Stimulated activated naive CD4-positive, alpha-beta T cell (primary cell): Measurements from ENCODE around the gene ANKRD33B.
"Not testable (repeated sequence)": the region's sequence is repeated elsewhere in the genome, so short reads cannot be mapped to it uniquely, and the experiment has no call there.

Source experiments
- DNase-seq, 6 experiments: peaks; one replicate each; lab custom pipeline; 2025; lab: John Stamatoyannopoulos, UW

Gene ANKRD33B

DNA sequence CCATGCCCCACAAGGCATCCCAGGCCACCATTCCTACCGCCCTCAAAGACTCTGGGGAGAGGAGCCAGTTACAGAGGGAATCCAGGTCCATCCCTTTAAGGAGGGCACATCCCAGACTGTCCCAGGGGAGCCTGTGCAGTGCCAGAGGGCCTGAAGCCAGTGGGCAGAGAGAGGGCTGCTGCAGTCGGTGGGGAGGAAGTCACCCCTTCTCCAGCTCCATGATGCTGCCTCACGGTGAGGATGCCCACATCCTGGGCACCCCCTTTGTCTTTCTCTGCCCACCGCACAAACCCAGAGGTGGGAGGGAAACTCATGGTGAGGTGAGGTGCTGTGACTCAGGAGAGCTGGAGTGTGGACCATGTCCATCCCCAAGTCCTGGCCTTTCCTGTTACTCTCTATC is 26.2 kb upstream of the ANKRD33B start:
- DNase-seq, result no peak

- no peak for DNase-seq
These were observed 25.6 kb upstream of the ANKRD33B start for GRCh38 chr5:10538103-10538788.

GRCh38 chr5:10538789-10539686 is 24.8 kb upstream of the ANKRD33B start:
- DNase-seq, result no peak

DNA sequence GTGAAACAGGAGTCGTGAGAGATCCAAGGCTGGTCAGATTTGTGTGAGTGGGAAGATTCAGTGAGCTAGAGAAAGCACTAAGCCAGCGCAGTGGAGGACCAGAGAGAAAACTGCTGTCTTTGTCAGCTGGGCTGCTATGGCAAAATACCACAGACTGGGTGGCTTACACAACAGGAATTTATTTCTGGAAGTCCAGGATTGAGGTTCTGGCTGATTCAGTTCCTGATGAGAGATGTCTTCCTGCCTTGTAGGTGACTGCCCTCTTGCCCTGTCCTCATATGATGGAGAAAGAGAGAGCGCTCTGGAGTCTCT is 24.2 kb upstream of the ANKRD33B start:
- DNase-seq, result no peak

DNA sequence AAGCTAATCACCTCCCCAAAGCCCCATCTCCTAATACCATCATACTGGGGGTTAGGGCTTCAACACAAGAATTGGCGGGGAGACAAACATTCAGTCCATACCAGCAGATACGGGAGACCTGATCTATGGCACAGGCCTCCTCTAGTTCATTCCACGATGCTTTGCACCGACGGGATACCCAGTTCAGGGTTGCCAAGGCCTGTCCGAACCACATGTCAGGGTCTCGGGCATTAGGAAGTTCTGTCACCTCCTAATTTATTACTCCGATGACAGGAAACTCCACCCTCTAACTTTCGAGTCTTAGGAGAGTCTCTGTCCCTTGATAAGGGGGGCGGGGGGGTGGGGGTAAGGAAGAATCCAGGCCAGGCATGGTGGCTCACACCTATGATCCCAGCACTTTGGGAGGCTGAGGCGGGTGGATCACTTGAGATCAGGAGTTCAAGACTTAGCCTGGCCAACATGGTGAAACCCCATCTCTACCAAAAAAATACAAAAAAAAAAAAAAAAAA is 23.8 kb upstream of the ANKRD33B start:
- no peak for DNase-seq

DNA sequence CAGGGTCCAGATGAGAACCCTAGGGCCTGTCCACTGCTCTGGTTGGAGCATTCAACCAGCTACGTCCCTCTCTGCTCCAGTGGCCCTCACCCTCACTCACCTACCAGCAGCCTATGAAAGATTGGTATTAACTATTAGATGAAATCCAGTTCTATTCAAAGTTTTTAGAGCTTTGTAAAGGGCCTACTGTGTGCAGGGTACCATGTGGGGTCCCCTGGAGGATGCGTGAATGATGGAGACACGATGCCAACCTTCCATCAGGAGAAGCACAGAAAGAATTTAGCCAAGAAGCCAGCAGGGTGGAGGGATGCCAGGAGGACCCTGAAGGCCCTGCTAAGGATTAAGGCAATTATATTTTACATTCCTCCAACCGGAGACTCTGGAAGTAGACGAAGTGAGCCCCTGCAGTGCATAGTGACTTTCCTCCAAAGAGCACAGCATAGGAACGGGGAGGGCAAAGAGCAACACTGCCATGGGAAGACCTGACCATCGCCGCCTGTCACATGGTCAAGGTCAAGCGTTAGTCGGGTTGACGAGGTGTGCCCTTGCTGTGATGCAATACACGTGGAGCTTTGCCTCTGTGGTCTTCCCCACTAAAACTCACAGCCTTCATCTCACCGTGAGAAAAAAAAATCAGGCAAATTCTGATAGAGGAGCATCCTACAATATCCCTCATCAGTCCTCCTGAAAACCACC is 22.8 kb upstream of the ANKRD33B start:
- no peak for DNase-seq

DNA sequence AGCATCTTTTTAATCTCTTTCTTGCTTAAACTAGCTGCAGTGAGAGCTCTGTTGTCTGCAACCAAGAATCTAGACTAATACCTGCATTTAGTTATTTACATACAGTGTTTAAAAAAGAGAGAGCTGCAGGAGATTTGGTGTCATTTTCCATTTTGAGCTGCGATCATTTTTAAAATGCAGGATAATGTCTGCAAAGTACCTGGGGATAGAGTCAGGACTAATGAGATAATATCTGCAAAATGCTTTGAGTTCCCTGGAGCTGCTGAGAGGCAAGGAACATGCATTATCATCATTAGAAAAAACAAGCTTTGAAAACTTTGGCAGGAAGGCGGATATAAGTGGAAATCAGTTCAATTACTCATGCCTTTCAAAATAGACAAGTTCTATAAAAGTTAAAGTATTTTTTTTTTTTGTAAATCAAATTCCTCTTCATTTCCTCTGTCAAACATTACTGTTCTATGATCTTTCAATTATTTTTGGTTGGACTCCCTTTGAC is 21.8 kb upstream of the ANKRD33B start:
- DNase-seq, result no peak

GRCh38 chr5:10543585-10544040 is 20.3 kb upstream of the ANKRD33B start:
- DNase-seq, result no peak

DNA sequence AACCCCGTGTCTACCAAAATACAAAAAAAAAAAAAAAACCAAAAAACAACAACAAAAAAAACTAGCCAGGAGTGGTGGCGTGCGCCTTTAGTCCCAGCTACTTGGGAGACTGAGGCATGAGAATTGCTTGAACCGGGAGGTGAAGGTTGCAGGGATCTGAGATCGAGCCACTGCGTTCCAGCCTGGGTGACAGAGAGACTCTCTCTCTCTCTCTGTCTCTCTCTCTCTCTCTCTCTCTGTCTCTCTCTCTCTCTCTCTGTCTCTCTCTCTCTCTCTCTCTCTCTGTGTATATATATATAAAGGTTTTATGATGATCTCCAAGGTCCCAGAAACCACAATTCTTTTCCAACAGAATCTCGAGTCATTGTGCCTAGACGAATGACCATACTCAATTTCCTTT is 18.8 kb upstream of the ANKRD33B start:
- no peak for DNase-seq

GRCh38 chr5:10546186-10546585 is 17.7 kb upstream of the ANKRD33B start:
- DNase-seq, result no peak

DNA sequence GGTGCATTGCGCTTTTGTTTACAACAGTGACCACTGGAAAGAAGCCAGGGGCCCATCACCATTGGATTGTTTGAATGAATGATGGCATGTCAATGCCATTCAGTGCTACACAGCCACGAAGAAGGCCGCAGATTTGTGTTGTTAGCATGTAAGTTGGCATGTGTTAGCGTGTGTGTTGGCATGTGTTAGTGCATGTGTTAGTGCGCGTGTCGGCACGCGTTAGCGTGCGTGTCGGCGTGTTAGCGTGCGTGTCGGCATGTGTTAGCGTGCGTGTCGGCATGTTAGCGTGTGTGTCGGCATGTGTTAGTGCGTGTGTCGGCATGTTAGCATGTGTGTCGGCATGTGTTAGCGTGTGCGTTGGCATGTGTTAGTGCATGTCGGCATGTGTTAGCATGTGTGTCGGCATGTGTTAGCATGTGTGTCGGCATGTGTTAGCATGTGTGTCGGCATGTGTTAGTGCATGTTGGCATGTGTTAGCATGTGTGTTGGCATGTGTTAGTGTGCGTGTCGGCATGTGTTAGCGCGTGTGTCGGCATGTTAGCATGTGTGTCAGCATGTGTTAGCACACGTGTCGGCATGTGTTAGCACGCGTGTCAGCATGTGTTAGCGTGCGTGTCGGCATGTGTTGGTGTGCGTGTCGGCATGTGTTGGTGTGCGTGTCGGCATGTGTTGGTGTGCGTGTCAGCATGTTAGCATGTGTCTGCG is 15.3 kb upstream of the ANKRD33B start:
- DNase-seq, result no peak

GRCh38 chr5:10549123-10549514 is 14.8 kb upstream of the ANKRD33B start:
- DNase-seq, result not testable (repeated sequence)

- no peak for DNase-seq
These were observed 13.5 kb upstream of the ANKRD33B start for GRCh38 chr5:10550222-10550995.

- no peak for DNase-seq
These were observed 12.1 kb upstream of the ANKRD33B start for GRCh38 chr5:10551782-10552138.

- DNase-seq, result no peak
These were observed 11.4 kb upstream of the ANKRD33B start for GRCh38 chr5:10552183-10553143.

- DNase-seq, result no peak
These were observed 10.4 kb upstream of the ANKRD33B start for GRCh38 chr5:10553476-10553875.

DNA sequence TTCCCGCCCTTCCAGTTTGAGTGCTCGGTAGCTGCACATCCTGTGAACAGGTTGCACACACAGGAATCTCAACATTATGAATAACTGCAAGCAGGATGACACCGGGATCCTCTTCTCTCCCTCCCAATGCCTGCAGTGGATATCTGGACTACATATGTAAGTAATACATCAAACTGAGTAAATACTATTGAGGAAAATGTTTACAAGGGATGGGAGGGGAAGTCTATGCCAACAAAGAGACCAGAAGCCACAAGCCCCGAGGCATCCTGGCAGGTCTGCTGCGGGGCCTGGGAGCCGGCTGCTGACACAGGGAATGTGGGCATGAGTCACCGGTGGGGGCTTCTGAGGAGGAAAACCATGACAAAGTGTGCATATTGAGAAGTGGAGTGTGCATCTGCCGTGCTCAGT is 8.6 kb upstream of the ANKRD33B start:
- DNase-seq, result no peak

- no peak for DNase-seq
These were observed 7.5 kb upstream of the ANKRD33B start for GRCh38 chr5:10556289-10556807.

DNA sequence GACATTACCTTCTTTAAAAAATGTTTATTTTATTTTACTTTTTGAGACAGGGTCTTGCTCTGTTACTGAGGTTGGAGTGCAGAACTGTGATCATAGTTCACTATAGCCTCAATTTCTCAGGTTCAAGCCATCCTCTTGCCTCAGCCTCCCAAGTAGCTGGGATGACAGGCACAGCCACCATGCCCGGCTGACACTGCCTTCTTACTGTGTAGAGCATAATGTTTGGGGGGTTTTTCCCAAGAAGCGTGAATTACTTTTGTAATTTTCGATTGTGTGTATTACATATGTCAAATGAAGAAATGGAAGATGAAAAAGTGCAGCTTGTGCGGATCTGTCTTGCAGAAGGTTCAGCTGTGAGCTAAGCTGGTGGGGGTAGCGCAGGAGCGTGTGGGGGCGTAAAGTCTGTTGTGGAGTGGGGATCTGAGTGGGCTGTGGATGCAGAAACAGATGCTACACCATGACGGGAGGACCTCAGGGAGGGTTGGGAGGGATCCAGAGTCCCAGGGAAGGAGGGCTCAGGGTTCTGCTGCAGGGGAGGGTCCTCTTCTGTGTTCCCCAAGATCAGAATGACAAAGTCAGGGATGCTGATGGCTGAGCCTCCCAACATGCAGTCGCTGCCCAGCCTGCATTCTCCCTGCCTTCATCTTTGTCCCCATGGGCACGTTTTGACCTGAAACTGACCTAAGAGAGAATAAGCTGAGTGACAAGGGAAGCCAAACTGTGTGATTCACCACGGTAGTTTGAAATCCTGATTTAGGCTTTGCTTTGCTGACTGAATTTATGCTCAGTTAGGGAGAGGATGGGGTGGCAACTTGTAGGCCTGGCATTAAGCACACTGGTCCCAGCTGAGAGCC is 6.8 kb upstream of the ANKRD33B start:
- DNase-seq, result no peak
